HG02973 (cell line): Measurements from ENCODE around the gene TPSB2.
"Not testable (repeated sequence)": the region's sequence is repeated elsewhere in the genome, so short reads cannot be mapped to it uniquely, and the experiment has no call there.

Source experiments
- ATAC-seq: cut with Tn5 transposase; IDR thresholded peaks from one replicate; pipeline ENCODE4 v1.9.1; 2021; ENCODE audit warnings: moderate library complexity; ENCODE audit not compliant: unreplicated experiment

TPSB2 gene

GRCh38 chr16:1243907-1244850 lies 14.2 kb upstream of the TPSB2 start:
- not testable (repeated sequence) for ATAC-seq

GRCh38 chr16:1243363-1243762 lies 13.4 kb upstream of the TPSB2 start:
- ATAC-seq: not testable (repeated sequence)

- not testable (repeated sequence) for ATAC-seq
Measured at GRCh38 chr16:1241081-1241480, 11.1 kb upstream of the TPSB2 start.

- not testable (repeated sequence) for ATAC-seq
Measured at GRCh38 chr16:1240436-1240835, 10.5 kb upstream of the TPSB2 start, which contains the start of gene TPSAB1. Gene TPSAB1 (plus strand): TSS chr16:1240705. CDS start chr16:1240939, 234 bp downstream.

GRCh38 chr16:1239575-1239974 lies 9.6 kb upstream of the TPSB2 start:
- not testable (repeated sequence) for ATAC-seq

GRCh38 chr16:1238909-1239308 lies 8.9 kb upstream of the TPSB2 start:
- ATAC-seq: not testable (repeated sequence)

GRCh38 chr16:1237990-1238389 lies 8.0 kb upstream of the TPSB2 start:
- ATAC-seq: no peak

GRCh38 chr16:1236659-1237058 lies 6.7 kb upstream of the TPSB2 start:
- ATAC-seq: not testable (repeated sequence)

GRCh38 chr16:1232049-1232748 lies 2.2 kb upstream of the TPSB2 start:
- not testable (repeated sequence) for ATAC-seq

- not testable (repeated sequence) for ATAC-seq
Measured at GRCh38 chr16:1231301-1231700, 1.3 kb upstream of the TPSB2 start.

GRCh38 chr16:1230471-1231212 lies 658 bp upstream of the TPSB2 start:
- ATAC-seq: not testable (repeated sequence)

- not testable (repeated sequence) for ATAC-seq
Measured at GRCh38 chr16:1229476-1229875, 508 bp downstream of the TPSB2 start.

- ATAC-seq: not testable (repeated sequence)
Measured at GRCh38 chr16:1228227-1228626, 1.8 kb downstream of the TPSB2 start.

- not testable (repeated sequence) for ATAC-seq
Measured at GRCh38 chr16:1226692-1227091, 3.3 kb downstream of the TPSB2 start.

- not testable (repeated sequence) for ATAC-seq
Measured at GRCh38 chr16:1225728-1226311, 4.2 kb downstream of the TPSB2 start.

- ATAC-seq: no peak
Measured at GRCh38 chr16:1225051-1225451, 4.9 kb downstream of the TPSB2 start, which contains the start of gene TPSG1. Gene TPSG1 (minus strand): TSS chr16:1225268. CDS start chr16:1225252, 16 bp downstream.

GRCh38 chr16:1224558-1224957 lies 5.4 kb downstream of the TPSB2 start:
- no peak for ATAC-seq

GRCh38 chr16:1223355-1224214 lies 6.4 kb downstream of the TPSB2 start:
- ATAC-seq: no peak

GRCh38 chr16:1222553-1223354 lies 7.2 kb downstream of the TPSB2 start:
- no peak for ATAC-seq
